Fibroblast of lung (primary cell): ENCODE results near the gene KYAT1. TPM values are rescaled to one million over a fixed set of nuclear protein-coding genes. Genes with fewer than 3 reads are reported as not detected.

Source experiments
- DNase-seq, 2 donors: peaks; one replicate each; pipeline versions ENCODE4 v3.0.0 to v3.0.0-alpha.2; 2010; ENCODE audit warnings: low read depth in 2 of 2
- H2AFZ ChIP-seq: 2 replicates; pipeline ENCODE4 v1.5.1; 2012; ENCODE audit warnings: low read length, control low read depth, inconsistent platforms
- H3K27ac ChIP-seq: 2 replicates; pipeline ENCODE4 v1.5.1; 2011; ENCODE audit warnings: low read length, control low read depth; ENCODE audit not compliant: insufficient read depth
- H3K27me3 ChIP-seq: 2 replicates; pipeline ENCODE4 v1.5.1; 2011; ENCODE audit warnings: mild to moderate bottlenecking, low read length; ENCODE audit not compliant: control insufficient read depth, insufficient read depth
- H3K36me3 ChIP-seq: 2 replicates; pipeline ENCODE4 v1.5.1; 2011; ENCODE audit warnings: low read length; ENCODE audit not compliant: control insufficient read depth, insufficient read depth
- H3K4me1 ChIP-seq: 2 replicates; pipeline ENCODE4 v1.5.1; 2011; ENCODE audit warnings: low read length; ENCODE audit not compliant: control insufficient read depth, insufficient read depth; ENCODE audit errors: extremely low read depth
- H3K4me2 ChIP-seq: 2 replicates; pipeline ENCODE4 v1.5.1; 2011; ENCODE audit warnings: low read length, control low read depth; ENCODE audit not compliant: insufficient read depth; ENCODE audit errors: extremely low read depth
- H3K4me3 ChIP-seq, 4 experiments: fragments of 200-600 bp in 1 of 4; sonication (generic) in 1 of 4; replicated peaks in 1 of 4; 2 replicates each; pipeline ENCODE4 v1.5.1; 2011 to 2016; ENCODE audit warnings: low read length in 4 of 4, low read depth in 3 of 4, mild to moderate bottlenecking in 3 of 4, control low read depth in 2 of 4, inconsistent platforms in 1 of 4, mixed read lengths in 1 of 4; ENCODE audit not compliant: insufficient read depth in 1 of 4; ENCODE audit errors: control extremely low read depth in 1 of 4
- H3K79me2 ChIP-seq: 2 replicates; pipeline ENCODE4 v1.5.1; 2012; ENCODE audit warnings: mild to moderate bottlenecking, low read length, inconsistent platforms; ENCODE audit not compliant: control insufficient read depth, insufficient read depth
- H3K9ac ChIP-seq: 2 replicates; pipeline ENCODE4 v1.5.1; 2011; ENCODE audit warnings: mild to moderate bottlenecking, low read length, control low read depth; ENCODE audit not compliant: insufficient read depth
- H3K9me3 ChIP-seq: 2 replicates; pipeline ENCODE4 v1.5.1; 2012; ENCODE audit warnings: low read depth, low read length; ENCODE audit not compliant: control insufficient read depth, insufficient read depth
- H4K20me1 ChIP-seq: 2 replicates; pipeline ENCODE4 v1.5.1; 2011; ENCODE audit warnings: low read length; ENCODE audit not compliant: control insufficient read depth, insufficient read depth; ENCODE audit errors: extremely low read depth
- CTCF ChIP-seq, 2 donors: IDR thresholded peaks in 1 of 2; conservative IDR thresholded peaks in 1 of 2; 1 replicate in 1 of 2; 2 replicates in 1 of 2; pipeline ENCODE4 v1.5.1; 2011 to 2012; ENCODE audit warnings: low read length in 2 of 2, control low read depth in 1 of 2, inconsistent platforms in 1 of 2, low read depth in 1 of 2, mild to moderate bottlenecking in 1 of 2
- EZH2 ChIP-seq: IDR thresholded peaks from 2 replicates; pipeline ENCODE4 v1.5.1; 2012; ENCODE audit warnings: low read length, control low read depth, mild to moderate bottlenecking; ENCODE audit errors: missing control alignments
- polyA plus RNA-seq, 2 donors: library from polyadenylated mRNA; depleted of rRNA in 1 of 2; stranded (reverse) in 1 of 2; unstranded in 1 of 2; fragments of >200 nt; gene quantifications; 2 replicates each; pipeline ENCODE4 v1.2.1, GENCODE V29; 2011 to 2012; ENCODE audit warnings: missing spikeins in 1 of 2
- total RNA-seq: library from RNA; depleted of rRNA; stranded (reverse); fragments of >200 nt; gene quantifications from 2 replicates; pipeline ENCODE4 v1.2.1, GENCODE V29; 2014

KYAT1 gene
- total and polyA plus RNA-seq, 2 donors (not counting 1 experiment from before 2014, with no cell fraction given): 4.7 to 12.4 TPM

- no peaks in the 10 kb centered on the region for H4K20me1 ChIP-seq
- DNase-seq: no peak
- no peaks in the 10 kb centered on the region for H3K9me3 ChIP-seq
- H3K36me3 ChIP-seq: peaks cover 23% of the 10 kb centered on the region
- no peaks in the 10 kb centered on the region for H3K27me3 ChIP-seq
- H3K9ac ChIP-seq: no peak overlapping the region
- no peak overlapping the region for H3K27ac ChIP-seq
- no peak overlapping the region for H2AFZ ChIP-seq
- no peak overlapping the region for H3K4me3 ChIP-seq
- H3K79me2 ChIP-seq: peaks cover 71% of the 10 kb centered on the region
- H3K4me1 ChIP-seq: peaks cover 4% of the 10 kb centered on the region
- TF ChIP-seq EZH2 (no peak), CTCF (conservative IDR thresholded peaks at IDR 0.05 in 1 of 2, IDR thresholded peaks at IDR 0.05 in 1 of 2; ENCODE audit: low read depth in 1 of 2, low read length in 2 of 2) (no peak)
- H3K4me2 ChIP-seq: no peak overlapping the region
Observed at GRCh38 chr9:128885376-128885775, 3.6 kb upstream of the KYAT1 start.

GRCh38 chr9:128884164-128884563 lies 2.4 kb upstream of the KYAT1 start:
- peaks cover 4% of the 10 kb centered on the region for H3K4me1 ChIP-seq
- TF ChIP-seq EZH2: no peak
- no peak for TF ChIP-seq CTCF (conservative IDR thresholded peaks at IDR 0.05 in 1 of 2, IDR thresholded peaks at IDR 0.05 in 1 of 2; ENCODE audit: low read depth in 1 of 2, low read length in 2 of 2)

GRCh38 chr9:128882677-128883603 lies 1.2 kb upstream of the KYAT1 start:
- no peaks in the 10 kb centered on the region for H3K27me3 ChIP-seq
- H3K9ac ChIP-seq: peak overlapping the region; percentile 82
- peak overlapping the region; percentile 70 to 96 (median 86) for H3K4me3 ChIP-seq
- TF ChIP-seq CTCF (conservative IDR thresholded peaks at IDR 0.05 in 1 of 2, IDR thresholded peaks at IDR 0.05 in 1 of 2; ENCODE audit: low read depth in 1 of 2, low read length in 2 of 2): no peak
- no peak for TF ChIP-seq EZH2
- no peaks in the 10 kb centered on the region for H4K20me1 ChIP-seq
- DNase-seq: peak; percentile 29 to 46
- H3K4me2 ChIP-seq: peak overlapping the region; percentile 67
- peak overlapping the region; percentile 82 for H3K27ac ChIP-seq
- H3K36me3 ChIP-seq: peaks cover 14% of the 10 kb centered on the region
- H3K4me1 ChIP-seq: peaks cover 4% of the 10 kb centered on the region
- peaks cover 64% of the 10 kb centered on the region for H3K79me2 ChIP-seq
- H2AFZ ChIP-seq: no peak overlapping the region
- no peaks in the 10 kb centered on the region for H3K9me3 ChIP-seq

More at GRCh38 chr9:128884164-128884563, 2.4 kb upstream of the KYAT1 start:
- Histone ChIP-seq H3K9me3 (no peaks in the 10 kb centered on the region), H3K9ac (no peak overlapping the region), H4K20me1 (no peaks in the 10 kb centered on the region), H3K4me3 (peak overlapping the region in 1 of 4 experiments; percentile 96), H3K36me3 (peaks cover 22% of the 10 kb centered on the region), H3K79me2 (peaks cover 76% of the 10 kb centered on the region), H2AFZ (no peak overlapping the region), H3K27me3 (no peaks in the 10 kb centered on the region), H3K27ac (no peak overlapping the region), H3K4me2 (peak overlapping the region; percentile 33)
- DNase-seq: no peak
